ENCODE data around the gene SAV1.
"Not testable (repeated sequence)": the region's sequence is repeated elsewhere in the genome, so short reads cannot be mapped to it uniquely, and the experiment has no call there.

Gene SAV1

DNA sequence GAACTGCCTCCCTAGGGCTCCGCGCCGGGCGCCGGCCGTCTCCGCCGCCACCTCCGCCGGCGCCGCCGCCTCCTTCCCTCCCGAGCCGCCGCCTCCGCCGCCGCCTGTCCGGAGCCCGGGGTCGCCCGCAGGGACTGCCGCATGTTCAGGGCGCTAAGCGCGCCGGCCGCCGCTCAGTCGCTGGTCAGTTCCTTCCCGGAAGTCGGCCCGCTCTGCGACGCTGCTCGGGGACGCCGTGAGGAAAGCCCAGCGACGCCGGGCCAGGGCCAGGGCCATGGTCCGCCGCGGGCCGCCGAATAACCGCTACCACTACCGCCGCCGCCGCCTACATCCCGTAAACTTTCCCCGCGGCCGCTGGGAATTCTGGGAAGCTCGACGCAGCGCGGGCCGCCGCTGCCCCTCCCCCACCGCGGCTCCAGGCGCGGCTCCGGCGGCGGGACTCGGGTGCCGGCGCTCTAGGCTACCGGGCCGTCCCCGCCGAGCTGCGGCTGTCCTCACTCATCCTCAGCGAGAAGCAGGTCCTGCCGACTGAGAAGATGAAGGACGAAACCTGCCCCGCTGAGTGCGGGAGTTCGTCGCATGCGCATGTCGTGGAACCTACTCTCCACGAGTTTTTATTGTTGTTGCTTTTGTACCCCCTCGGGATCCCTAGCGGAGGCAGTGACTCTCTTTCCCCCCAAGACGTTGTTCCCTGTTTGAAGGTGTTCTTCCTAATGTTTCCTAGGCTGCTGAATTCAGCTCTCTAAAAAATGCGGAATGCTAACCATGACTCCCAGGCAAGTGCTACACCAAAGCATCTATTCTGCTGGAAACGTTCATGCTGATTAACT, at the start of gene SAV1:
Gene SAV1 (minus strand): TSS at position 311 of the 830 bp plus-strand sequence. CDS start 339 bp downstream, outside the sequence.
- peak; percentile 0 to 46 for DNase-seq (ENCODE audit: low read depth in 2 of 2)

DNA sequence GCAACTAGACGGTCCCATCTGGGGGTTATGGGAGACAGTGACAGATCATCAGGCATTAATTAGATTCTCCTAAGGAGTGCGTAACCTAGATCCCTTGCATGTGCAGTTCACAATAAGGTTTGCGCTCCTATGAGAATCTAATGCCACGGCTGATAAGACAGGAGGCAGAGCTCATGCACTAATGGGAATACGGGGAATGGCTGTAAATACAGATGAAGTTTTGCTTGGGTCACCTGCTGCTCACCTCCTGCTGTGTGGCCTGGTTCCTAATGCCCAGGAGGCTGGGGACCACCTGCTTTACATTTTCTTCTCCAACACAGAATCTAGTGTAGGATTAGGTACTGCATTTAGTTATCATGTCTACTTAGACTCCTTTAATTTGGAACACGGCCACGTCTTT, 49.7 kb upstream of the SAV1 start:
- DNase-seq (ENCODE audit: low read depth in 2 of 2): no peak

DNA sequence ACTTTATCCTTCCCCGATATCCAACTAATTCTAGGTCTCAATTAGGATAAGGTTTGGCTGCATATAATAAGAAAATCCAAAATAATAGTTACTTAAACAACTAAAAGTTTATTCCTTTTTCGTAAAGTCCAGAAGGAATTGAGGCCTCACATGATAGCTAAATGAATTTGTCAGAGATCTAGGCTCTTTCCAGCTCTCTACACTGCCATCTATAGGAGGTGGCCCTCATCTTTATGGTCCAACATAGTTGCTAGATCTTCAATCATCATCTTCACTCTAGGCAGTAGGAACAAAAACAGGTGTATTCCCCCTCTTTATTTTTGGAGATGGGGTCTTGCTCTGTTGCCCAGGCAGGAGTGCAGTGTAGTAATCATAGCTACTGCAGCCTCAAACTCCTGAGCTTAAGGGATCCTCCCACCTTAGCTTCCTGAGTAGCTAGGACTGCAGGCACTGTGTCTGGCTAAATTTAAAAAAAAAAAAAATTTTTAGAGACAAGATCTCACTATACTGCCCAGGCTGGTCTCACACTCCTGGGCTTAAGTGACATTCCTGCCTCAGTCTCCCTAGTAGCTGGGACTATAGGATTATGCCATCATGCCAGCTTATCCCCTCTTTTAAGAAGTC, 46.5 kb upstream of the SAV1 start:
- no peak for DNase-seq (ENCODE audit: low read depth in 2 of 2)

DNA sequence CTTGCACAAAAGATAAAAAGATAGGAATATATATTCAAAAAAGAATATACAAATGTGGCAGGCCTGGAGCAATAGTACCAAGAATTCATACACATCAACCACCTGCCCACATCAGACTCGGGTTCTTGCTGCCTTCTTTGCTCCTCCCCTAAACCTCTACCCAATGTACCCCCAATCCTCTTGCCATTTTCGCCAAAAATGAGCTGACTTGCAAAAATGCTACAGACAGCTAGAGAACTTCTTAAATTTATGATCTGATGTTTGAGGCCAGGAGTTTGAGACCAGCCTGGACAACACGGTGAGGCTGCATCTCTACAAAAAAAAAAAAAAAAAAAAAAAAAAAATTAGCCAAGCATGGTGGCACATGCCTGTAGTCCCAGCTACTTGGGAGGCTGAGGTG, 42.9 kb upstream of the SAV1 start:
- no peak for DNase-seq (ENCODE audit: low read depth in 2 of 2)

DNA sequence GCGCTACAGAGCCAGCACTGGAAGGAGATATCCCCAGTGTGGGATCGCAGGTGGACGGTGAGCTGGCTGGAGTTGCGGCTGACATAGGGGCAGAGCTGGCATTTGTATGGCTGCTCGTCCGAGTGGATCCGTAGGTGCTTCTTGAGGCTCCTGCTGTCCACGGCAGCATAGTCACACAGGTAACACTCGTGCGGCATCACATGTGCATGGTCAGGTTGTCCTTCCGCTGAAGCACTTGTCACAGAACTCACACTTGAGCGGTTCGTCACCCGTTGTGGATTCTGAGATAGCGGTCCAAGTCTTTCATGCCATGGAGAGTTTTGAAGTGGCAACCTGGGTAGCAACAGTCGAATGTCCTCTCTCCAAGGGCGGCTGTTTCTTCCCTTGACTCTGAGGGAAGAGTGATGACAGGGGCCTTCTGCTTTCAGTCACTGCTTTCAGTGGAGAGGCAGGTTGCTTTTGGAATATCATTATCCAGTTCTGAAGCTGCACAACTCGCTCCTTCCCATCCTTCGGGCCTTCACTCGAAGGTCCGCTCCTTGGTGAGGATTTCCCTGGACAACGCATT, 37.0 kb upstream of the SAV1 start:
- DNase-seq (ENCODE audit: low read depth in 2 of 2): no peak

DNA sequence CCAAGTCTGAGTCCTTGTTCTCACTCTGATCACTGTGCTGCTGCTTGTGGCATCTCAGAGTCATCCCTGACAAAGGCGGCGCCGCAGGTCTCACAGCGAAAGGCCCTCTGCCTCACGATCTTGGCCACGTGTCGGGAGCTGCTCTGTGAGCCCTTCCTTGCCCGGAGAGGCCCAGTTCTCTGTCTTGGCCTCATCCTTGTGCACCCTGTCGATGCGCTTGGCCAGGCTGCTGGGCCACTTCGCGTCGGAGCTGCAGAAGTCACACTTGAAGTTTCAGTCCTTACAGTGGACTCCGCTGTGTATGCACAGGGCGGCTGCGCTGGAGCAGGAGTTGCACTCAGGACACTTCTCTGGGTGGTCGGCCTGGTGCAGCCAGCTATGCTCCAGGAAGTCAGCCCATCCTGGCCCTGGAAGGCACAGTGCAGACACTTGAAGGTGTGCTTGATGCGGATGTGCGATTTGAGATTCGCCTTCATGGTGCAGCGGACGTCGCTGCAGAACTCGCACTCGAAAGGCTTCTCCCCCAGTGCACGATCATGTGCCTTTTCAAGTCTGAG, 36.4 kb upstream of the SAV1 start:
- DNase-seq (ENCODE audit: low read depth in 2 of 2): no peak

DNA sequence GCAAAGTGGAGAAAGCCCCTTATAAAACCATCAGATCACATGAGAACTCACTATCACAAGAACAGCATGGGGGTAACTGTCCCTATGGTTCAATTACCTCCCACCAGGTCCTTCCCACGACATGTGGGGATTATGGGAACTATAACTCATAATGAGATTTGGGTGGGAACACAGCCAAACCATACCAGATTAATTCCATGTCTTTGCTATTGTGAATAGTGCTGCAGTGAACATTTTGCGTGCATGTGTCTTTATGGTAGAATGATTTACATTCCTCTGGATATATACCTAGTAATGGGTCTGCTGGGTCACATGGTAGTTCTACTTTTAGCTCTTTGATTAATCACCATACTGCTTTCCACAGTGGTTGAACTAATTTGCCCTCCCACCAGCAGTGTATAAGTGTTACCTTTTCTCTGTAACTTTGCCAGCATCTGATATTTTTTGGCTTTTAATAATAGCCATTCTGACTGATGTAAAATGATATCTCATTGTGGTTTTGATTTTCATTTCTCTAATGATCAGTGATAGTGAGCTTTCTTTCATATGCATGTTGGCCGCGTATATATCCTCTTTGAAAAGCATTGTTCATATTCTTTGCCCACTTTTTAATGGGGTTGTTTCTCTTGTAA, 29.7 kb upstream of the SAV1 start:
- no peak for DNase-seq (ENCODE audit: low read depth in 2 of 2)

DNA sequence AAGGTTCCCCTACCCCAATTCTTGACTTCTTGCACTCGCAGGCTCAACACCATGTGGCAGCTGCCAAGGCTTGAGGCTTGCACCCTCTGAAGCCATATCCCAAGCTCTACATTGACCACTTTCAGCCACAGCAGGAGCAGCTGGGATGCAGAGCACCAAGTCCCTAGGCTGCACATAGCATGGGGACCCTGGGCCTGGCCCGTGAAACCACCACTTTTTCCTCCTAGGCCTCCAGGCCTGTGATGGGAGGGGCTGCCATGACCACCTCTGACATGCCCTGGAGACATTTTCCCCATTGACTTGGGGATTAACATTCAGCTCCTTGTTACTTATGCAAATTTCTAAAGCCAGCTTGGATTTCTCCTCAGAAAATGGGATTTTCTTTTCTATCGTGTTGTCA, 26.2 kb upstream of the SAV1 start:
- not testable (repeated sequence) for DNase-seq (ENCODE audit: low read depth in 2 of 2)

DNA sequence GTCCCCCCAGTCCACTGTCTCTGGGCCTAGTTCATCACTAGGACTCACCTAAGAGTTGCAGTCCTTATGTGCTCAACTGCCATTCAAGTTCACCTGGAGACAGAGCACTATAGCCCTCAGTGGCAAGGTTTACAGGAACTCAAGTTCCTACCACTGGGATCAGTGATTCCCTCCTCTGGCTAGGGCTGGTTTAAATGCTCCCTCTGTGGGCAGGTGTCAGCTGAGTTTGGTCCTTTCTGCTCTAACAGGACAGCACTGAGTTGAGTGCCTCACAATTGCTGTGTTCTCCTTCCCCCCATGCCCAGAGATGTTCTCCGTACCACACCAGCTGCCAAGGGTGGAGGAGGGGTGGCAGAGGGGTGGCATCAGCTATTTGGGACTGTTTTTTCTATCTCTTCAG, 20.8 kb upstream of the SAV1 start:
- DNase-seq (ENCODE audit: low read depth in 2 of 2): no peak

DNA sequence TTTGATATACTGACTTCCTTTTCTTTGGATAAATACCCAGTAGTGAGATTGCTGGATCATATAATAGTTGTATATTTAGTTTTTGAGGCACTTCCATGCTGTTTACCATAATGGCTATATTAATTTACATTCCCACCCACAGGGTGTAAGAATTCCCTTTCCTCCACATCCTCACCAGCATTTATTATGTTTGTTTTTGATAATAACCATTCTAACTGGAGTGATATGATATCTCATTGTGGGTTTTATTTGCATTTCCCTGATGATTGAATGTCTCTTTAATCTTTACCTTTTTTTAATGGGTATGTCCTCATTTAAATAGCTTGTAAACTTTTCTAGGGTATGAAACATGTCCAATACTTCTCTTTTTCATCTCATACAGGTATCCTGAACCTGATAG, 11.6 kb upstream of the SAV1 start:
- no peak for DNase-seq (ENCODE audit: low read depth in 2 of 2)

DNA sequence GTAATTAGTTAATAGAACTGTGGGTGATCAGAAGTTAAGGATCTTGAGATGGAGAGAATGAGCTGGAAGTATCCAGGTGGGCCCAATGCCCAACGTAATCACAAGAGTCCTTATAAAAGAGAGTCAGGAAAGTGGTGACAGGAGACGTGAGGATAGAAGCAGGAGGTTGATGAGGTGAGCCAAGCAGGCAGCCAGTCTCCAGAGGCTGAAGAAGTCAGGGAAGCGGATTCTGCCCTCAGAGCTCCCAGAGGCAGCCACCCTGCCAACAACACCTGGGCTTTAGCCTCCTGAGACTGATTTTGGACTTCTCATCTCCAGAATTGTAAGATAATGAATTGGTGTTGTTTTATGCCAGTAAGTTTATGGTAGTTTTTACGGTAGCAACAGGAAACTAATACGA, 10.1 kb upstream of the SAV1 start:
- no peak for DNase-seq (ENCODE audit: low read depth in 2 of 2)

DNA sequence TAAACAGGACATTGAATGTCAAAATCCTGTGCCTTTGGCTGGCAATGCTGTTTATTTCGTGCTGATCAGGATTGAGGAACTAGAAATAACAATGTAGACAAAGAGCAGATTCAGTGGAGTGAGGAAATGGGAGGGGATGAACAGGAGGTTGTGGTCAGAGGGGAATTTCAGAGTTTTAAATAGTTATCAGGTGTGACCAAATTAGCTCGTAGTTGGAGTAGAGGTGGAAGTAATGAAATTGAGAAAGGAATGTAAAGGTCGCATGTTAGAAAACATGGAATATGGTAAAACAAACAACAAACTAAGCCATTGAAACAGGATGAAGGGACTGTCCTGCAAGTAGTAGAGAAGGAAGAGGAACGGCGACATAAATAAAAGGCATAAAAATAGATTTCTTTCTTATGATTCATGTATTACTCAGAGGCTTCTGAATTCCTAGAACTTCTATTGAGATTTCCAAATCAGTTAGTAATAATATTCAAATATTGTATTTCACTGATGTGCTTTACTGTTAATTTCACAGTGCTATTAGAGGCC, 9.5 kb upstream of the SAV1 start:
- no peak for DNase-seq (ENCODE audit: low read depth in 2 of 2)

DNA sequence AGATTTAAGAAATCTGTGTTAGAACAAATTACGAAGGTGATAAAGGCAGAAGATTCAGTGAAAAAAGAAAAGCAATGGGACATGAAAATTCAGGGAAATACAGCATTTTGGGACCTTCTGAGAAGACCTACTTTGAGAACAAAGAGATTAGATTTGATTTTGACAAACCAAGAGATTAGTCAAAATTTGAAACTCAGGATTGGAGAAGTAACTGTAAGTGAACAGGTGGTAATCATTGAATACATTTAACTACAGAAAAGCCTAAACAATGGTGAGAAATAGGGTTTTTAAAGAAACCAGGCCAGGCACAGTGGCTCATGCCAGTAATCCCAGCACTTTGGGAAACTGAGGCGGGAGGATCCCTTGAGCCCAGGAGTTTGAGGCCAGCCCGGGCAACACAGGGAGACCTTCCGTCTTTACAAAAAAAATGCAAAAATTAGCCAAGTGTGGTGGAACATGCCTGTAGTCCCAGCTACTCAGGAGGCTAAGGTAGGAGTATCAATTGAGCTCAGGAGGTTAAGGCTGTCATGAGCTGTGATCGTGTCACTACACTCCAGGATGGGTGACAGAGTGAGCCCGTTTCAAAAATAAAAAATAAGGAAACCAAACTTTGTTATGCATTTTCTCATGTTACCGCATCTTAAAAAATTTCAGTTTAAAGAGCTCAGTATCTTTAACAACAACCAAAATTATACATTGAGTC, 8.9 kb upstream of the SAV1 start:
- DNase-seq (ENCODE audit: low read depth in 2 of 2): no peak

DNA sequence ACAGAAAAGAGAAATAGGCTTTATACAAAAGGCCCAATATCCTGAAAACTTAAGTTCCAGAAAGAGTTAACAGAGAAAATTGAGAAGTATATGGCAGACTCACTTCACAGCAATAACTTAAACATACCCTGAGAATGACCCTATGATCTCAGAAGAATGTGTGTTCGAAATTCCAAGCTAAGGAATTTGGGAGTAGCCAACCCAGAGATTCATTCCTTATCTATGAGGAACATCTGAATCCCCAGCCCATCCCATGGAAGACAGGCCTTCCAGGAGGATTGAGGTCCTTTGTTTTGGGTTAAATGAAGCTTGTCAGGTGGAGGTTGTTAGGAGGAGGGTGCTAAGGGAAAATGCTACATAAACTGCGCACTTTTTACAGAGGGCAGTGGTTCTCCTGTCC, 7.5 kb upstream of the SAV1 start:
- DNase-seq (ENCODE audit: low read depth in 2 of 2): no peak

DNA sequence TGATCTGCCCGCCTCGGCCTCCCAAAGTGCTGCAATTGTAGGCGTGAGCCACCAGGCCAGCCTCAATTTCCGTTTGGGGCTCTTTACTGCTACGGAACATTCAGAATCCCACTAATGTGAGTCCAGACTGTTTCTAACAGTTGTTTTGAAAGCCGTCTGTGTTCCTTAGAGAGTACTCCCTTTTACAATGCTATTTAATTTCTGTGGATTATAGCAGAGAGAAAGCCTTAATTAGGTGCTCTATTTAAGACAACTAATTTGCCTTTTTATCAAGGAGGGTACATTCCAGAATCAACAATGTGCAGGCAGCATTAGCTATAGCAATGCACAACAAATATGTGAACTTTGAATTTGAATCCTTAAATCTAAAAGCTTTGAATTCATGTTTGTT, 2.8 kb upstream of the SAV1 start:
- DNase-seq (ENCODE audit: low read depth in 2 of 2): no peak

DNA sequence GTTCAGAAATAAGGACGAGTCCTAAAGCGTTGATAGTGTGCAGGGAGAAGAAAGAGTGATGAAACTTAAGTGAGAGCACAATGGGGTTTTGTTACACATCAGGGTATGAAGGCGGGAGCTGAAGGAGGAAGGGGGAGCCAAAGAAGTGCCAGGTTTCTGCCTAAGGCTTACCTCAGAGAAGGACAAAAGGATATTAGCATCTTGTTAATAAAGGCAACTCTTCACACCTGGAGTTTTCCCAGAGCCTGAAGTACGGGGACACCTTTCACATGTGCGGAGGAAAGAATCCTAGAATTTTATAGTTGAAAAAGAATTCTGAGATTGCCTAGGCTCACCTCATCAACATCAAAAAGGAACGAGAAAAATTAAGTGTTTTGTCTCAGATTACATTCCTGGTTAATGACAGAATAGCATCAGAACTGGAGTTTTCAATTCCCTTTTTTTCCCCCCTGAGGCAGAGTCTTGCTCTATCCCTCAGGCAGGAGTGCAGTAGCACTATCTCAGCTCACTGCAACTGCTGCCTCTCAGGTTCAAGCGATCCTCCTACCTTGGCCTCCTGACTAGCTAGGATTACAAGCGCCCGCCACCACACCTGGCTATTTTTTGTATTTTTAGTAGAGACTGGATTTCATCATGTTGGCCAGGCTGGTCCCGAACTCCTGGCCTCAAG, 2.2 kb upstream of the SAV1 start:
- no peak for DNase-seq (ENCODE audit: low read depth in 2 of 2)

DNA sequence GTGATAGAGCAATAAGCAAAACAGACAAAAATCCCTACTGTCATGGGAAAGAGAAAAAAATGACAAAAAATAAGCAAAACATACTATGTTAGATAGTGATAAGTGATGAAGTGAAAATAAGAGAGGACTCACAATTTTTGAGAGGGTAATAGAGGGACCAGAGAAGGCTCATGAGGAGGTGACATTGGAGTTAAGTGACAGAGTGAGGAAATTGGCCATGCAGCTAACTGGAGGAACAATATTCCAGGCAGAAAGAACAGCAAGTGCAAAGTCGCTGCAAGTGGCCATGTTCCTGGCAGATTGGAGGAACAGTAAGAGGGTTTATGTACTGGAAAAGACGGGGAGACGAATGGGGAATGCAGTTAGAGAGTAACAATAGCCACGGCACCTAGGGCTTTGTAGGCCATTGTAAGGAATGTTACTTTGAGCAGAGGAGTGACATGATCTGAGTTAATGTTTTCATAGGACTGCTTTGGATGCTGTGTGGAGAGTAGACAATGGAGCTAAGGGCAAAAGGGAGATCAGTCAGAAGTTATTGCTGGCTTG, 1.4 kb upstream of the SAV1 start:
- DNase-seq (ENCODE audit: low read depth in 2 of 2): no peak

DNA sequence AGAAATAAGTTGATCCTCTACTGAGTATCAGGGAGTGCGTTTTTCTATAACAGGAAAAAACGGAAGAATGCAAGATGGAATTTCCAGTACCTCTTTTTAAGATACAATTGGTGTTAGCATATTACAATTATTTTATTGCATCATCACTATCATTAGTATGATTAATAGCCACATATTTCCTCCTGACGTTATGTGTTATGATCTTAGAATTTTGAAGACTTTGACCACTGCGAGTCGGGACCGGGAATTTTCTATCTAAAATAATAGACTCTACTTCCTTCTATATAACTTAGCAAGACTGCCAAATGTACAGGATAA, 679 bp upstream of the SAV1 start:
- DNase-seq (ENCODE audit: low read depth in 2 of 2): no peak

DNA sequence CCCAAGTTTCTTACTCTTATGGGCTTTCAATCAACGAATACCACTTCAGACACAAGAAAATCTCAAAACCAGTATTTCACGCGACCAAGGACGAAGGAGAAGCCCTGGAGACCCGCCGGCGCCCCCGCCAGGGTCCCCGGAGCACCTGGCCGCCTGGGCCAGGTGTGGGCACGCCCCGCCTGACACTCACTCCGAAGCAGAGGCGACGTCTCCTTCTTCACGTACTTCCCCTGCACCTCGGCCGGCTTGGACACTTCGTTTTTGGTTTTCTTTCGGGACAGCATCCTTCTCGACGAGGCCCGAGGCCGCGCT, 466 bp downstream of the SAV1 start:
- peak in 1 of 2 donors; percentile 5 for DNase-seq (ENCODE audit: low read depth in 2 of 2)

DNA sequence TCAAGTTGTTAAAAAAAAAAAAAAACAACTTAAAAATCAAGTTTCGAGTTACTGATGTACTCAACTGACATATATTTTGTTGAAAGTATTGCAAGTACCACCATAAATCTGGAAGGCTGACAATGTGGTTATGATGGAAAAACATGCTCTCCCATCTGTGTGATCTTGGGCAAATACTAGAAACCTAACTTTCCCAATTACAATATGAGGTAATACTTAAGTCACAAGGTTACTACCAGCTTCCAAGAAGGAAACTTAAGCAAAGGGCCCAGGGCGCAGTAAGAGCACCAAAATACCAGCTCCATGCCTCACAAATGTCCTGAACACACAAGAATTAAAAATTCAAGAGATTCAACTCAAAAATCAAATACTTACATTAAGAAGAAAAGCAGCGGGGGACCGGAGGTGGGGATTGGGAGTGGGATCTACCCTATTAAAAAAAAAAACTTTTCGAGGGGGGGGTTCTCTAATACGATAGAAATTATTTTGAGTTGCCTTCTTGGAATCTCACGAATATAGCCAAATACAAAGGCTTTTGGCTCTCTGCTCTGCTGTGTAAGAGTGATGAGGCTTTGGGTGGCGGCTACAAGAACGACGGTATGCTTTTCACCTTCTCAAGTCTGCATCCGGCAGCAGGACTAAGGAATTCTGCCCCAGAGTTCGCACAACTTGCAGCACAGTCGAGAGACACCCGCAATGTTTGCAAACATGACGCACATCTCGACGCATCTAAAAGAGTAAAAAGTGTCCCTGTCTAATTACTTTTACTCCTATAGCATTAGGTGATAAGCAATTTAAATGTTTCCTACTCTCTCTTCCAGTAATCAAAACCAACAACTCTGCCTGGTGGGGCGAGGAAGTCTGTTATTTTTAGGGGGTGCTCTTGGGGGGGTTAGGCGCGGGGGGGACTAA, 1.1 kb downstream of the SAV1 start:
- no peak for DNase-seq (ENCODE audit: low read depth in 2 of 2)

Data from stimulated activated CD8-positive, alpha-beta memory T cell treated with anti-CD3 and anti-CD28 coated beads, Interleukin-7, amount 100 ng/mL, for 4 hours (primary cell).